ENCODE measurements around the gene SMAD9.

DNA sequence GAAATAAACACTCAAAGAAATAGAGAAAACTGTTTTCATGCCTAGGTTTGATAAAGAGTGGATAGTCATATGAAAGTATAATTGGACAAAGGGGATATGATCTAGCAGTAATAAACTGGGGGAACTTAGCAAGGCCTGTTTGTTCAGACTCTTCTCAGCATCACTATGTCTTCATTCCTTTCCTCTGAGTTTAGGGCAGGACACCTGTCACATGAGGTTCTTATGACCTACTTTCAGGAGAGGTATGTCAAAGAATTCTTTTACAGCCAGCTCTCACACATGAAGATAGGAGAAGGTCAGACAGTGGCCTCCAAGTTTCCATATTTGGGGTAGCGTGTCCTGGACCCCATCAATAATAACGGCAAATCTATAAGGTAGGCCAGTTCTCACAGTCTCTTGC lies 112.4 kb downstream of the SMAD9 start:
- TF ChIP-seq, protein P1, sequence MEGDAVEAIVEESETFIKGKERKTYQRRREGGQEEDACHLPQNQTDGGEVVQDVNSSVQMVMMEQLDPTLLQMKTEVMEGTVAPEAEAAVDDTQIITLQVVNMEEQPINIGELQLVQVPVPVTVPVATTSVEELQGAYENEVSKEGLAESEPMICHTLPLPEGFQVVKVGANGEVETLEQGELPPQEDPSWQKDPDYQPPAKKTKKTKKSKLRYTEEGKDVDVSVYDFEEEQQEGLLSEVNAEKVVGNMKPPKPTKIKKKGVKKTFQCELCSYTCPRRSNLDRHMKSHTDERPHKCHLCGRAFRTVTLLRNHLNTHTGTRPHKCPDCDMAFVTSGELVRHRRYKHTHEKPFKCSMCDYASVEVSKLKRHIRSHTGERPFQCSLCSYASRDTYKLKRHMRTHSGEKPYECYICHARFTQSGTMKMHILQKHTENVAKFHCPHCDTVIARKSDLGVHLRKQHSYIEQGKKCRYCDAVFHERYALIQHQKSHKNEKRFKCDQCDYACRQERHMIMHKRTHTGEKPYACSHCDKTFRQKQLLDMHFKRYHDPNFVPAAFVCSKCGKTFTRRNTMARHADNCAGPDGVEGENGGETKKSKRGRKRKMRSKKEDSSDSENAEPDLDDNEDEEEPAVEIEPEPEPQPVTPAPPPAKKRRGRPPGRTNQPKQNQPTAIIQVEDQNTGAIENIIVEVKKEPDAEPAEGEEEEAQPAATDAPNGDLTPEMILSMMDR (conservative IDR thresholded peaks at IDR 0.05; ENCODE audit: low read length), result no peak
- TF ChIP-seq EZH2phosphoT487 (IDR thresholded peaks at IDR 0.05; ENCODE audit: borderline replicate concordance), result no peak
